ENCODE data around the gene CD200R1L.

CD200R1L gene

GRCh38 chr3:112791736-112792135, 54.9 kb downstream of the CD200R1L start:
- no peak for DNase-seq

GRCh38 chr3:112789787-112790186, 56.9 kb downstream of the CD200R1L start:
- DNase-seq: no peak

- no peak for DNase-seq
Observed at GRCh38 chr3:112786881-112787579, 59.6 kb downstream of the CD200R1L start.

- no peak for DNase-seq
Observed at GRCh38 chr3:112786002-112786590, 60.6 kb downstream of the CD200R1L start.

- no peak for DNase-seq
Observed at GRCh38 chr3:112785321-112786001, 61.2 kb downstream of the CD200R1L start.

- no peak for DNase-seq
Observed at GRCh38 chr3:112782491-112782890, 64.2 kb downstream of the CD200R1L start.

GRCh38 chr3:112781599-112781998, 65.1 kb downstream of the CD200R1L start:
- no peak for DNase-seq

- no peak for DNase-seq
Observed at GRCh38 chr3:112779558-112780480, 66.8 kb downstream of the CD200R1L start.

GRCh38 chr3:112779011-112779410, 67.7 kb downstream of the CD200R1L start:
- no peak for DNase-seq

GRCh38 chr3:112778353-112778948, 68.2 kb downstream of the CD200R1L start:
- DNase-seq: peak in 1 of 56 donors; percentile 23

GRCh38 chr3:112777811-112778210, 68.9 kb downstream of the CD200R1L start:
- DNase-seq: no peak

GRCh38 chr3:112776836-112777235, 69.8 kb downstream of the CD200R1L start:
- DNase-seq: no peak

- DNase-seq: no peak
Observed at GRCh38 chr3:112776000-112776399, 70.7 kb downstream of the CD200R1L start.

- no peak for DNase-seq
Observed at GRCh38 chr3:112775011-112775742, 71.5 kb downstream of the CD200R1L start.

GRCh38 chr3:112774293-112774926, 72.3 kb downstream of the CD200R1L start:
- no peak for DNase-seq

- DNase-seq: no peak
Observed at GRCh38 chr3:112773864-112774263, 72.8 kb downstream of the CD200R1L start.

GRCh38 chr3:112770951-112771350, 75.7 kb downstream of the CD200R1L start:
- DNase-seq: no peak

- DNase-seq: no peak
Observed at GRCh38 chr3:112770032-112770626, 76.5 kb downstream of the CD200R1L start.

GRCh38 chr3:112769286-112769978, 77.2 kb downstream of the CD200R1L start:
- no peak for DNase-seq

Measured in nucleus accumbens (tissue), 56 donors.